SKM-1 treated with dmso at 0.1 percent for 144 hours (cell line): ENCODE data around the gene CIT.

Experiments used
- DNase-seq: peaks from one replicate; lab custom pipeline; 2025; ENCODE audit not compliant: unreplicated experiment; lab: John Stamatoyannopoulos, UW

CIT gene

DNA sequence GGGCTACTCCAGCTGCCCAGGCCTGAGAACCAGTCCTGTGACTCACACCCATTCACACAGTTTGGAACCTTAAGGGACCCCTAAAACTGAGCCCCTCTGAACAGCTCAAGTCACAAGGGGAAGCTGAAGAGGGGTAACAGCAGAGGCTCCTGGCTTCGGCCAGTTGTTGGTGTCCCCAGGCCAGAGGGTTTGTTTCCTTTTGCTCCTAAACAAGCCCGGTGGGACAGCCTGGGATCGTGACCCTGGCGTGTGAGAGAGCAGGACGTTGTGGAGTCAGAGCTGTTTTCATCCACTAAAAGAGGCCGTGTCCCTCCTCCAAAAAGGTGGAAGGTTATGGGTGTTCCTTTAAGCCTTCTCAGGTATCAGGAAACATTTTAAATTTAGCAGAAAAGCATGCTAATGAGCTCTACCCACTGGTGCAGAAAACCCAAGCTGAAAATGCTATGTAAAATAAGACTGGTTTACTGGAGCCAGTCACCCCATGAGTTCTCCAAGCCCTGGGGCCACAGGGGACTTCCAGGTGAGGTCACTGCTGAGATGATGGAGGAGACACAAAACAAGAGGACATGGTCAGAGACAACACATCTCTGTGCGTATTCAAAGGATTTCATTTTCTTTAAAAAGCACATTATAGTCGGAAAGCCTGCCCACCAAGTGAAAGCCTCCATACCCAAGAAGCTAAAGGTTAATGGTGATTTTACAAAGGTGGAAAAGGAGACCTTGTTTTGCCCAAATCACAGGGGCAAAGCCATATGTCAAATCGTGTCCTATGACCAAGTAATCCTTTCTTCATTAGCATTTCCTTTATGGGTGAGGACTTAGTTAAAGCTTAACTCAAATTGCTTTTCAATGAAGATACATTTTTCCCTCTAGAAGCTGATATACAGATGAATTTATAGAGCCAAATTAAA, 195.1 kb downstream of the CIT start:
- DNase-seq, result no peak

DNA sequence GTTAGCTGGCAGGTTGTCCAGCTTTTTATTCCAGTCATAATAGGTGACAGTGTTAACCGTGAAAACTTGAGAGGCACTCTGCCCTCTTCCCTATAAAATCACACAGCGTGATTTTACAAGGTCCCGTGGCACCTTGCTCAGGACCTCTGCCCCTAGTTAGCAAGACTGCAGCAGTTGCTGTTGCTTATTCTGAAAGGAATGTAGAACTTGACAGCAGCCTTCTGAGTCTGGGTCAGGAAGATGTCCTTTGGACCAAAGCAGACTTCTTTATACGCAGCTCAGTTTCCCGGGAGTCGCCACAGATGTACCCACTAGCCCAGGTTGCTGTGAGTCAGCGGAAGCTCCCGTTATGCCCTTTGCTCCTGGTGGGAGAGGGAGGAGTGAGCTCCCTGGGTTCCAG, 196.0 kb downstream of the CIT start:
- no peak for DNase-seq

DNA sequence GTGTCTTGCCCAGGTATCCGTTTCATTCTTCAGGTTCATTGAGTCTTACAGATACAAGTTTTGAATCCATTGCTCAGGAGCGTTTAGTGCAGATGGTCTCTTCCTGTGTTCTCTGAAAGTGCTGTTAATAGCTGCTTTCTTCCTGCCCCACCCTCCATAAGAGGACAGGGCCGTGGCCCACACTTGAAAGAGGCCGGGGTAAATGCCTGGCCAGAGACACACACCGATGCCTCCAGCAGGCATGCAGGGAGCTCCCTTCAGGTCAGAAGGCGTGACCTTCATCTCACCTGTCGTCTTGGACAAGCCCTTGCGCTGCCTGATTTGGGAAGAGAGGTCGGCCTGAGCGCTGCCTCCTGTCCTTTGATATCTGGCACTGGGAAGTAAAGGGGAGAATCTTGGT, 197.6 kb downstream of the CIT start:
- DNase-seq, result no peak

DNA sequence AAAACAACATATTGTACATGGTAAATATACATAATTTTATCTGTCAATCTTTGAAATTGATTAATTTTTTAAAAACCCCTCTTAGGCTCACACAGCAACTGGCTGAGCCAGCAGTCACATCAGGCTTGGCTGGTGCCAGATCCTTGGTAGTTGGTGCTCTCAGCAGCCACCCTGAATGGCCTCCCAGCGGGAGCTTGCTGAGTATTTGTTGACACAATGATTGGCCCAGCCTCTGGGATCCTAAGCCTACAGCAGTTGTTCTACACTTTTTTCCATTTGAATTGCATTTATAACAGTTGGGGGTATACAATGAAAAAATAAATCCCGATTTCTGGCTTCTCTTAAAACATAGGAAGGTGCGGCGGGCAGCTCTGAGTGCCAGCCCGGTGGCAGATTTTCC, 198.0 kb downstream of the CIT start:
- DNase-seq, result no peak

DNA sequence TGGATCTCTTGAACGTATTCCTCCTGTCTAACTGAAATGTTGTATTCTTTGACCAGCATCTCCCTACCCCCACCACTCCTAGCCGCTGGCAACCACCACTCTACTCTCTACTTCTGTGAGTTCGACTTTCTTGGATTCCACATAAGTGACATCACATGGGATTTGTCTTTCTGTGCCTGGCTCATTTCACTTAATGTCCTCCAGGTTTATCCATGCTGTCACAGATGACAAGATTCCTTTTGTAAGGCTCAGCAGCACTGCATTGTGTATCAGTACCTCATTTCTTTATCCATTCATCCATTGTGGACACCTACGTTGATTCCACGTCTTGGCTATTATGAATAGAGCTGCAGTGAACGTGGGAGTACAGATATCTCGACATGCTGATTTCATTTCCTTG, 198.7 kb downstream of the CIT start:
- no peak for DNase-seq

DNA sequence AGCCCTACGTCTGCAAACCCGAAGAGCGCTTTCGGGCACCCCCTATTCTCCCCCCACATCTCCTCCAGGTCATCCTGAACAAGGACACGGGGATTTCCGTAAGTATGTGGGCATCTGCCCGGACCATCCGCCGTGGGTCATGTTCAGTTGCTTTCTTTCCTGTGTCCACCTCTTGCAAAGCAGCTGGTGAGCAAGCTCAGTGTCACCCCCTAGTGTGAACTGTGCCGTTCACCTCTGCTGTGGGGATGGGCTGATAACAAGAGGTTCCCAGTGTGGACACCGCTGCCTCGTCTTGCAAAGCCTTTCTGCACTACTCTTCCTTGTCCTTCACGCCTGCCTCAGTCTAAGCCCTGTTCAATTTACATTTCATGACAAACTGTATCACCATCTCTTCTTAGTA, 200.5 kb downstream of the CIT start:
- no peak for DNase-seq

DNA sequence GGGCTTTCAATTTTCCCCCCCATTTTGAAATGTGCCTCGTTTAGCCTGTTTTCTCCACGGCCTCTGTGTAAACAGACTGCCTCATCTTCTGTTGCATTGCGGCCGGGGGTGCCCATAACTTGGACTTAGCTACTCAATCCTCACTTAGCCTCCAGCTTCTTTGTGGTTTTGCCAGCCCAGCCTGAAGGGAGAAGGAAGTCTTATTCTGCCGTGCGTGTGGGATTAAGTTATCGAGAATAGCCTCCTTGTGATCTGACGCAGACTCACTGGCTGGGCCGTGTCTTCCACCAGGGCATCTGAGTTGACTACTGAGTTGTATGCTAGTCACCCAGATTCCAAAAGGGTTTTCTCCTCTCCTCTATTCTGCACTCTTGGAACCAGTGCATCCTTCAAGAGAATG, 201.1 kb downstream of the CIT start:
- DNase-seq, result no peak

DNA sequence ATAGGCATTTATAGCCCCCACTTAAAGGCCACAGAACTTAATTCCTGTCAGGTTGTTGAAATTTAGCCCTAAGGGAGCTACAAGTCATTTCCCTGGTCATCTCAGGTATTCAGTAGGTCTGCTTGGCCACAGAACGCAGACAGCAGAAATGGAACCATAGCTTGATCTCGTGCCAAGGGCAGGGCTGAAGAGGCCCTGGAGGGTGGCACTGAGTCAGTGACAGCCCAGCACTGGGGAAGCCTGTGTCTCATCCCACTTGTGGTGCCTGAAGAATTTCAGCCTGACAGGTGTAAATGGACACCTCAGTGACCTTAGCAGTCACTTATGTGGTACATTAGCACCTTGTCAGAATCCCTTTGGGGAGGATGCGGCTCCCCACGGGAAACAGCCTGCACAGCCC, 202.6 kb downstream of the CIT start:
- no peak for DNase-seq

DNA sequence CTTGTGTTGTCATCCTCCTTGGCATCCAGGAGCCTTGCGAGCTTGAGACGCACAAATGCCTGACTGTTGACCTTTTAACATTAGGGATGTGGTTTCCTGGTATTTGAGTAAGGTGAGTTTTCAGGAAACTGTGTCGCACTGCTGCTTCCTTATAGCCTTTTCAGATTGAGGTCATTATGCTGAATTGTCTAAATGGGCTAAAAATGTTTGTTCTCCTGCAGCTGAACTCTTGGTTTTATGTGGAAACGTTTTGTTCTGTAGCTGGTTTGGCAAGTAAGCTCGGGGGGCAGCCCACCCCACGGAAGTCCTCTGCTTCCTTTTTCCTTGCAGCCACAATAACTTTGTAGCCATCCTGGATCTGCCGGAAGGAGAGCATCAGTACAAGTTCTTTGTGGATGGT, 203.5 kb downstream of the CIT start:
- no peak for DNase-seq

DNA sequence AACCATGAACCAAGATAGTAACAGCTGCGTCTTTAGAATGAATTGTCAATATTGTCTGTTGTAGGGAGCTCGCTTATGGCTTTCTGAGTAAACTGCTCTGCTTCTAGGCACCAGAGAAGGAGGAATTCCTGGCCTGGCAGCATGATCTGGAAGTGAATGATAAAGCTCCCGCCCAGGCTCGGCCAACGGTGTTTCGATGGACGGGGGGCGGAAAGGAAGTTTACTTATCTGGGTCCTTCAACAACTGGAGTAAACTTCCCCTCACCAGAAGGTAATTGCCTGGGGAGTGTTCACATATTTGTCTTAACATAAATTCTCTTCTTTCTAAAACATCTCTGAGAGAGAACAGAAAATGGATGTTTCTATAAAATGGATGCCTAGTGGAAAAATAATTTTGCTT, 204.9 kb downstream of the CIT start:
- DNase-seq, result no peak

DNA sequence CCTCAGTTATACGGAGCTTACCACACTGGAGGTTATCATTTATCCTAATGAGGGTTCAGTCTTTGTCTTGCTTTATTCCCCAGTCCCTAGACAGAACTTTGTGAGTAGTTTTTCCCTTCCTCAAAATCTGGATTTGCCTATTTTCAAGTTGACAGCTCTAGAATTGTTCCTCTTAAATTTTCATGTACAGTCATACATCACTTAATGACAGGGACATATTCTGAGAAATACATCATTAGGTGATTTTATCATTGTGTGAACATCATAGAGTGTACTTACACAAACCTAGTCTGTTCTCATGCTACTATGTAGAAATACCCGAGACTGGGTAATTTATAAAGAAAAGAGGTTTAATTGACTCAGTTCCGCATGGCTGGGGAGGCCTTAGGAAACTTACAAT, 206.1 kb downstream of the CIT start:
- DNase-seq, result no peak

DNA sequence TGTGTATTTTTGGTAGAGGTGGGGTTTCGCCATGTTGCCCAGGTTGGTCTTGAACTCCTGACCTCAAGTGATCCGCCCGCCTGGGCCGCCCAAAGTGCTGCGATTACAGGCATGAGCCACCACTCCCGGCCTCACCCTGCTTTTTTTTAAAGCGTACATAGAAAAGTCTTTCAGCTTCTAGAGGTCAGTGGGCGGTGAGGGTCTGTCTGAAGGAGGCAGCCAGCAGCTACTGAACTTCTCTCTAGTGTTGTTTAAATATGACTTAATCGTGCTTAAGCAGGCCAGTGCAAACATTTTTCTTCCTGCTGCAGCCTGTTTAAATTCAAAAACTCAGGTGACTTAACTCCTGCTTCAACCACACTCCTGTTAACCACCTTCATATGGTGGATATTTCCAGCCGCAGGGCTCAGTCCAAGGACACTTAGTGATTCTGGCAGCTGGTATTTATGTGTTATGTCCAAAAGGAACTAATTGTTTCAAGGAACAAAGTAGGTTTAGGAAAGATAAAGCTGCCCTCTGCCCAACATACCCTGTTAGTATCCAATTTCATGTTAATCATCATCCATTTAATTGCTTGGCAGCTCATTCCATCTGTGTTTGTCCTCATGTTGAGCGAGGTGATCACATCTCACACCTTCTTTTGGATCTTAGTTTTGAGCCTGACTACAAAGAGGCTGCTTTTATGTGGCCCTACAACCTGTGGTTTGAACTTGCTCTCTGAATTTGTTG, 207.2 kb downstream of the CIT start:
- DNase-seq, result no peak

DNA sequence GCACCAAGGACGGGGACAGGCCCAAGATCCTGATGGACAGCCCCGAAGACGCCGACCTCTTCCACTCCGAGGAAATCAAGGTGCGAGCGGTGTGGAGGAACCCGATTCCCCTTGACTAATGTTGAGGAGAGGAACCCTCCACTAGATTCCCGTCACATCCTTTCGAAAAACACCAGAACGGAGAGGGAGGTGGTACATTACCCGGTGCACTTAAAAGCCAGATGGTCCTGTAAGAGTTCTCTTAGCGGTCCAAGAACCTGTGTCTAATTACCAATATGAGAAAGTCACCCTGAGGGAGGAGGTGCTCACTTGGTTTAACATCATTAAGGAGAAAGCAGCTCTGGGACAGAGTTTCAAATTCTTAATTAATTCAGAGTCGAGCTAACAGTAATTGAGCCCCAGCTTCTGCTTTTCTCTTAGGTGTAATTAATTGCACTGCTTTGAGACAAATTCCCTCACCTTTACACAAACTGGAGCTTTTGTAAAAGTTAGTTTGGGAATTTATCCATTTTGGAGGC, 208.7 kb downstream of the CIT start:
- no peak for DNase-seq

DNA sequence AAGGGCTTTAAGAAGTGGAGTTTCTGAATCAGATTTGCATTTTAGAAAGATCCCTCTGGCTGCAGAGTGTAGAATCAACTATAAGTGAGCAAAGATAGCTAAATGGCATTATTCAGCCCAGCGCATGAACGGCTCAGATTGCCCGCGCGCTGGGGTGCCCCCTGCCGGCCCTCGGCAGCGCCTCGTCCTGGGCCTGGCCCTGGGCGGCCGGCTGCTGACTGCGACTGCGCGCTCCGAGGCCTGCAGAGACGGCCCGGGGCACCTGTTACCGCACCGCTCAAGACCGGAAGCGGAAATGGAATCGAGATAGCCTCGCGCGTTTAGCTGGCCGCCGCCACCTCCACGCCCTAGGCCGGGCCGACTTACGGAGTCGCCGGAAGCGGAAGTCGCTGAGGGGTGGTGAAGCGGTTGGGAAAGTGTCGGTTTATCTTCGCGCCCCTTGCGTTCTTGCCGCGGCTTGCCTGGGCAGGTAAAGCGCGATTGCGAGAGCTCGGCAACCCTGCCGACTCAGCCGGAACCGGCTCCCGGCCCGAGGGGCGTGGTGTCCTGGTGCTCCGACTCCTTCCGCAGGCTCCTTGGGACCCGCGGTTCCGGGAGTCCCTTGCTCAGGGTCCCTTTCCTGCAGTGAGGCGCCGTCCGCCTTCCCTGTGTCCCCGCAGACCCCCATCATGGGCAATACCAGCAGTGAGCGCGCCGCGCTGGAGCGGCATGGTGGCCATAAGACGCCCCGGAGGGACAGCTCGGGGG, 209.4 kb downstream of the CIT start, which contains the start of gene PRKAB1:
Gene PRKAB1, plus strand, starts transcription at position 557 of the 747 bp plus-strand sequence. Its CDS starts 112 bp downstream, at position 669.
- DNase-seq, result peak; percentile 85

DNA sequence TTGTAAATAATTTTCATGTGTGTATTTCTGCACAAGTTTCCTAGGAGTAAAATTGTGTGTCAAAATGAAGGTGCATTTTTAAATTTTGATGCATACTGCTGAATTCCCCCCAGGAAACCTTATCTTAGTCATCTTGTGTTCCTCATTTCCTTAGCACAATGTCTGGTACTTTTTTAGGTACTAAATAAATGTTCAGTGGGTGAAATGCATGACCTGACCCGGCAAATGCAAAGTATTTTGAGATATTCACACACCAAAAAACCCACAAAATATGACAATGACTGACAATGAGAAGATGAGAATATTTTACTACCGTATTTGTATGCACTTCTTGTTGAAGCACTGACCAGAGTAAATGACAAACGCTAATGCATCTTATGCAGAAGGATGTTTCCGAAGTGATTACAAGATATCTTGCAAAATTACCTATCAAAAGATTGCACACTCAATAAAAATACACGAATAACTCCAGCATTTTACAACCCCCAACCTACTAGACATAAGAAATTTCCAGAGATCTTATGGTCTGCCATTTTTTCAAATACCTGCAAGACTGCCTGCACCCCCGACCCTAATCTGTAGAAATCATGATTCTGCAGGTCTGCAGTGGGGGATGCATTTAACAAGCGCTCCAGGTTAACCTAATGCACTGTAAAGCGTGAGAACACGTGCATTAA, 210.1 kb downstream of the CIT start:
- no peak for DNase-seq

DNA sequence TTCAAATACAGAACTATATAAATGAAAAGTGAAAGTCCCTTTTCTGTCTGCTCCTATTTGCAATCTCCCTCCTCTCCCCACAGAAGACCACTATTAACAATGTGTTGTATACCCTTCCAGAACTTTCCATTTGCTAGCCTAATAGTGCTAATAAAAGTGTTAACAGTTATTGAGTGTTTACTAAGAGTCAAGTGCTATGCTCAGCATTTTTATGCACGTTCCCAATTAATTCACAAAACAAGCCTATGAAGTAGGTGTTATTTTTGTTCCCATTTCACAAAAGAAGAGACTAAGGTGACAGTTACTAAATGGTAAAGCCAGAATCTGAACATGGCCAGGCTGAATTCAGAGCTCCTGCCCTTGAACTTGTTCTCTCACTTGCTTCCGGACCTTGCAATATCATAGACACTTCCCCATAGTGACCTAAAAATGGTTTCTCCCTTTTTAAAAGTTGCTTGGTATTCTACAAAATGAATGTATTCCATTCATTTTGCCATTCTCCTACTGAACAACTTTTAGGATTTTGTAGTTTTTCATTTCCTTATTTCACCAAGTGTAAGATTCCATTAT, 210.8 kb downstream of the CIT start:
- DNase-seq, result peak; percentile 15

DNA sequence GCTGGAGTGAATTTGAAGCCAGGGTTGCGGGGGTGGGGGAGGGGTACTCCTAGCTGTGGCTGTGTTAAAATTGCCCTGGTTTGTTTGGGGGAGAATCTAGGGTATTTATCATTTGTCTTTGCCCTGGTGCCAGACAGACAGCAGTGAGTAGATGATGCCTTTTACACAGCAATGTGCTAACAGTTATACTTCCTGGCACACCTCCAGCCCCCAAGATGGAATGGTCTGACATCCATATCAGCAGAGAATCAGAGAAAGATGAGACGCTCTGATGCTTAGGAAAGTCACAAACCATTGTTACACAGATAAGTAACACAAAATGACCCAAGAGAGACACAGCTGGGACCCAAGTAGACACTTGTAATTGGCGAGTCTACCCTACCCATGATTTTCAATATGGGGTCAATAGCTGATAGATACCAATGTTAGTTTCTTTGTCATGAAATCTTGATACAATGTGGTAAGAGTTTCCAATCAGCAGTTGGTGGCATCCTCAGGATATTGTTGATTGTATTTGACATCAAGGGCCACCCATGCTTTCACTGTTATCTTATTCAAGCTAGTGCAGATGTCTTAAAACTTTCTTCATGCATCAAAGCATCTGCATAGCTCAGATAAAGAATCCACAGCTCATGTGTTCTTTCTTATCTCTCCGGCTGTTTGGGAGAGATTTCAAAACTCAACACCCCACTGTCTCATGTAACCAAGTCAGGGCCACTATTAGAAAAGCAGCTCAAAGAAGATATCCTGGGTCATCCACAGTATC, 211.8 kb downstream of the CIT start:
- DNase-seq, result no peak

DNA sequence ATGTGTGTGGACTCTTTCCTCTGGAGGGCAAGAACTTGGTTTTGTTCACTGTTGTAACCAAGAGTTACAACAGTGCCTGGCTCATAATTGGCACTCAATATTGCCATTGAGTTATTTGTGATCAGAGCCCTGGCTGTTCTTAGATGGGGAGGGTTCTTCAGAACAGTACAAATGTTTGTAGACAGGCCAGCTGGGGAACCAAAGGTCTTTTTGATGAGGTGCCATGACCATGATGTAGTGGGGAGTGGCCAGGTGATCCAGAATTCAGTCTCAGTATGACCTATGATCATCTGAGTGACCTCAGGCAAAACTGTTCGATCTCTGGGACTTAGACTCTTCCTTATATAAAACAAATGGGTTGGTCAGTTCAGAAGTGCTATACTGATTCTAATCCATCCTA, 212.5 kb downstream of the CIT start:
- no peak for DNase-seq

DNA sequence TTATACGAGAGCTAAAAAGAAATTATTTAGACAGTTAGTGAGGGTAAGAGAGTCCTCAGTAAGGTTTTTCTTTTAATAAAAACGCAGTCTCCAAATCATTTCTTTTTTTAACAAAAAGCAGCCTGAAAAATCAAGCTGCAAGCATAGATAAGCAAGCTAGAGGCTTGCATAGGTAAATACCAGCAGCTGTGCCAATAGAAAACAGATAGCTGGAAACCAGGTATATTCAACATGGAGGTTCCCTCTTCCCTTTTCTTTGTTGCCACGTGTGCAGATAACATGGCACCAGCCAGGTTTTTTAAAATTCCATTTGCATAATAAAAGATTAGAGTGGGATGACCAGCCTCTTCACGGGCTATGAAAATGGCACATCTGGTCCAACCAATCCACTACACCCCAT, 215.2 kb downstream of the CIT start:
- DNase-seq, result no peak

DNA sequence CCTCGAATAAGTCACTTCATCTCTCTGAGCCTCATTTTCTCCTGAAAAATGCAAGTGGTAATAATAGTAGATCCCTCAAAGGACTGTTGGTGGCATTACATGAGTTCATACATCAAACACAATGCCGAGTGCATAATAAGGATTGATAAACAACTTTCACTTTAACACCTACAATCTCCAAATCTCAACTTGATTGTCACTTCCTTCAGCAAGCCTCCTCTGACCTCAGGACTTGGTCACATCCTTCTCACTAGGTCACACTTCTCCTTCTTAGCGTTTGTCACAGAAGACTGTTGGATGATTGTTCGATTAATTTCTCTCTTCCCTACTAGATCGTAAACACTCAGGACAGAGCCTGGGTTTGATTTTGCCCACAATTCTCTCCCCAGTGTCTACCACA, 217.0 kb downstream of the CIT start:
- no peak for DNase-seq
